ENCODE results near the gene PCDHB11.
"Not testable (repeated sequence)": the region's sequence is repeated elsewhere in the genome, so short reads cannot be mapped to it uniquely, and the experiment has no call there.

The PCDHB11 gene

DNA sequence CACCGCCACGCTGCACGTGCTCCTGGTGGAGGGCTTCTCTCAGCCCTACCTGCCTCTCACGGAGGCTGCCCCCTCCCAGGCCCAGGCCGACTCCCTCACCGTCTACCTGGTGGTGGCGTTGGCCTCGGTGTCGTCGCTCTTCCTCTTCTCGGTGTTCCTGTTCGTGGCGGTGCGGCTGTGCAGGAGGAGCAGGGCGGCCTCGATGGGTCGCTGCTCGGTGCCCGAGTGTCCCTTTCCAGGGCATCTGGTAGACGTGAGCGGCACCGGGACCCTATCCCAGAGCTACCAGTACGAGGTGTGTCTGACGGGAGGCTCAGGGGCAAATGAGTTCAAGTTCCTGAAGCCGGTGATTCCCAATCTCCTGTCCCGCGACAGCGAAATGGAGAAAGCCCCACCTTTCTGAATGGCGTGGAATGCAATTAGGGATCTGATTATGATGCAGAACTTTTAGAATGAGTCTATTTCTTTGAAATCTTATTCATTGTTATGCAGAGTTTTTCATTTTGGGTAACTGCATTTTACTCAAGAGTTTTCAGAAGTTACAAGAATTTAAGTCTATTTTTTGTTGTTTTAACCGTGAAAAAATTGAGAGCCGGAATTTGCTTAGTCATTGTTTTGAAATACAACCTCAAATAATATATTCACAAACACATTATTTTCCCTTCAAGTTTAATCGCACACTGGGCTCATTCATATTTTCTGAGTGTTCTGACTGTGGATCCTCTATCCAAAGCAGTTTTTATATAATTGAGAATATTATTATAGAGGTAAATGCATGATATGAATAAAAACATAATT lies 37.3 kb downstream of the PCDHB11 start:
- DNase-seq (ENCODE audit: low read depth in 3 of 3): no peak

DNA sequence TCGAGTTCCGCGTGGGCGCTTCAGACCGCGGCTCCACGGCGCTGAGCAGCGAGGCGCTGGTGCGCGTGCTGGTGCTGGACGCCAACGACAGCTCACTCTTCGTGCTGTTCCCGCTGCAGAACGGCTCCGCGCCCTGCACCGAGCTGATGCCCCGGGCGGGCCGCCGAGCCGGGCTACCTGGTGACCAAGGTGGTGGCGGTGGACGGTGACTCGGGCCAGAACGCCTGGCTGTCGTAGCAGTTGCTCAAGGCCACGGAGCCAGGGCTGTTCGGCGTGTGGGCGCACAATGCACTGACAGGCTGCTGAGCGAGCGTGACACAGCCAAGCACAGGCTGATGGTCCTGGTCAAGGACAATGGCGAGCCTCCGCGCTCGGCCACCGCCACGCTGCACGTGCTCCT lies 42.1 kb downstream of the PCDHB11 start:
- no peak for DNase-seq (ENCODE audit: low read depth in 3 of 3)

DNA sequence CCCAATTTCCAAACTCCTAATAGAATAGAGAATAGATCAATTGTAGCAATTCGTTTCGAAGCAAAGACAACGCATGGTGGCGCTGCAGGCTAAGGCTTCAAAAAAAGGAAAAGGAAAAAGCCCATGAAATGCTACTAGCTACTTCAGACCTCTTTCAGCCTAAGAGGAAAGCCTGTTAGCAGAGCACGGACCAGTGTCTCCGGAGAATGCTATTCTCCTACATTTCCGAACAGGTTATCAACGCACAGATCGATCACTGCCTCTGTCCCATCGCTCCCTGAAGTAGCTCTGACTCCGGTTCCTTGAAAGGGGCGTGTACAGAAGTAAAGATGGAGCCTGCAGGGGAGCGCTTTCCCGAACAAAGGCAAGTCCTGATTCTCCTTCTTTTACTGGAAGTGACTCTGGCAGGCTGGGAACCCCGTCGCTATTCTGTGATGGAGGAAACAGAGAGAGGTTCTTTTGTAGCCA lies 45.9 kb downstream of the PCDHB11 start, which contains the start of gene PCDHB15:
PCDHB15 (plus strand) TSS at position 146 of the 468 bp plus-strand sequence; CDS start at position 330, 184 bp downstream.
- DNase-seq (ENCODE audit: low read depth in 3 of 3): no peak

DNA sequence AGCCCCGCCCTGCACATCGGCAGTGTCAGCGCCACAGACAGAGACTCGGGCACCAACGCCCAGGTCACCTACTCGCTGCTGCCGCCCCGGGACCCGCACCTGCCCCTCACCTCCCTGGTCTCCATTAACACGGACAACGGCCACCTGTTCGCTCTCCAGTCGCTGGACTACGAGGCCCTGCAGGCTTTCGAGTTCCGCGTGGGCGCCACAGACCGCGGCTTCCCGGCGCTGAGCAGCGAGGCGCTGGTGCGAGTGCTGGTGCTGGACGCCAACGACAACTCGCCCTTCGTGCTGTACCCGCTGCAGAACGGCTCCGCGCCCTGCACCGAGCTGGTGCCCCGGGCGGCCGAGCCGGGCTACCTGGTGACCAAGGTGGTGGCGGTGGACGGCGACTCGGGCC lies 47.5 kb downstream of the PCDHB11 start:
- not testable (repeated sequence) for DNase-seq (ENCODE audit: low read depth in 3 of 3)

DNA sequence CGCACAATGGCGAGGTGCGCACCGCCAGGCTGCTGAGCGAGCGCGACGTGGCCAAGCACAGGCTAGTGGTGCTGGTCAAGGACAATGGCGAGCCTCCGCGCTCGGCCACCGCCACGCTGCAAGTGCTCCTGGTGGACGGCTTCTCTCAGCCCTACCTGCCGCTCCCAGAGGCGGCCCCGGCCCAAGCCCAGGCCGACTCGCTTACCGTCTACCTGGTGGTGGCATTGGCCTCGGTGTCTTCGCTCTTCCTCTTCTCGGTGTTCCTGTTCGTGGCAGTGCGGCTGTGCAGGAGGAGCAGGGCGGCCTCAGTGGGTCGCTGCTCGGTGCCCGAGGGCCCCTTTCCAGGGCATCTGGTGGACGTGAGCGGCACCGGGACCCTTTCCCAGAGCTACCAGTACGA lies 48.0 kb downstream of the PCDHB11 start:
- DNase-seq (ENCODE audit: low read depth in 3 of 3): not testable (repeated sequence)

DNA sequence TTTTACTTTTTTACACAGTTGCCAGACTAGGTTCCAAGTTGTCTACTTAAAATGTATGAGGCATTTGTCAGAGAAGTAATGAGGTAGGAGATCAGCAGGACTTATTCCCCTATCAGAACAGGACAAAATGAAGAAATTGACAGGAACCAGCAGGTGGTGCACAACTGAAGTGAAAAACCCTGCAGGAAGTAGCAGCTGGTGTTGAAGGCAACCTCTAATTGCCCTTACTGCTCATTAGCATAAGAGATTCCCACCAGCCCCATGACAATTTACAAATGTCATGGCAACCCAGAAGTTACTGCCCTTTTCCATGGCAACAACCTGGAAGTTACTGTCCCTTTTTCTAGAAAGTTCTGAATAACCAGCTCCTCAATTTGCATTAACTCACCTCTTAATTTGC lies 51.1 kb downstream of the PCDHB11 start:
- DNase-seq (ENCODE audit: low read depth in 3 of 3): no peak

Data from stimulated activated CD4-positive, alpha-beta T cell treated with anti-CD3 and anti-CD28 coated beads, TNF-alpha, amount 100 ng/mL, for 48 hours (primary cell).